Measurements from ENCODE around the gene DOK3. TPM values are rescaled to one million over a fixed set of nuclear protein-coding genes. Genes with fewer than 3 reads are reported as not detected.
A peak's percentile ranks its signal among the peaks of the same experiment; 100 is the strongest.

Gene DOK3
- total RNA-seq, 4 donors from 2014 or later, result 2.1 to 52.0 (median 5.5) TPM

GRCh38 chr5:177540438-177540837, 30.8 kb upstream of the DOK3 start:
- Histone ChIP-seq H3K9me3 (no peaks in the 10 kb centered on the region), H3K36me3 (peaks cover 0 to 34% (median 0%) of the 10 kb centered on the region in 3 donors), H3K27ac (no peak overlapping the region), H3K27me3 (no peaks in the 10 kb centered on the region), H3K4me1 (peaks cover 0 to 22% (median 0%) of the 10 kb centered on the region in 4 donors), H3K4me3 (no peak overlapping the region)
- TF ChIP-seq POLR2A (IDR thresholded peaks at IDR 0.05) (no peak), CTCF (IDR thresholded peaks at IDR 0.05) (no peak)
- no peak for DNase-seq

- Histone ChIP-seq H3K27me3 (no peaks in the 10 kb centered on the region), H3K4me3 (no peak overlapping the region), H3K9me3 (no peaks in the 10 kb centered on the region), H3K4me1 (peaks cover 0 to 22% (median 0%) of the 10 kb centered on the region in 4 donors), H3K36me3 (peaks cover 0 to 44% (median 0%) of the 10 kb centered on the region in 3 donors), H3K27ac (no peak overlapping the region)
- TF ChIP-seq CTCF (IDR thresholded peaks at IDR 0.05) (no peak), POLR2A (IDR thresholded peaks at IDR 0.05) (no peak)
- no peak for DNase-seq
Observed at GRCh38 chr5:177539411-177539810, 29.8 kb upstream of the DOK3 start.

DNA sequence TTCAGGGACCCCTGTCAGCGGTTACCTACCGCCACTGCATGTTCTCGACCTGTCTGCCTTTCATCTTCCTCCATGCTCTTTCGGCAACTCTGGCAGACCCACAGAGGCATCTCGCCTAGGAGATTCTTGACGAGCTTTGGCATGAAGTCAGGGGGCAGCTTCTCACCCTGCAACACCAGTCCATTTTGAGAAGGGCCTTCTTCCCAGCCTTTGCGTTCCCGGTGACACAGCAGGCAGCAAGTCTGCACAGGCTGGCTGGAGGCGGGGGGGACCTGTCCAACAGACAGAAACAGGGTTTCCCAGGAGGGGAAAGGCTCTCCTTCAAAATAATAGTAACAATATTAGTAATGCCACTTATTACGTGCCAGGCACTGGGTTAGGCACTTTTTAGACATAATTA, 29.2 kb upstream of the DOK3 start:
- no peaks in the 10 kb centered on the region for H3K9me3 ChIP-seq
- H3K27me3 ChIP-seq, result no peaks in the 10 kb centered on the region
- H3K36me3 ChIP-seq, result peaks cover 0 to 47% (median 0%) of the 10 kb centered on the region in 3 donors
- peaks cover 0 to 22% (median 0%) of the 10 kb centered on the region in 4 donors for H3K4me1 ChIP-seq
- no peak for DNase-seq
- H3K27ac ChIP-seq, result no peak overlapping the region
- no peak for TF ChIP-seq POLR2A (IDR thresholded peaks at IDR 0.05)
- no peak for TF ChIP-seq CTCF (IDR thresholded peaks at IDR 0.05)
- no peak overlapping the region for H3K4me3 ChIP-seq

GRCh38 chr5:177537389-177538361, 28.0 kb upstream of the DOK3 start:
- TF ChIP-seq POLR2A (IDR thresholded peaks at IDR 0.05), result no peak
- TF ChIP-seq CTCF (IDR thresholded peaks at IDR 0.05), result no peak
- Histone ChIP-seq H3K27ac (peak overlapping the region in 2 of 4 donors; percentile 17 to 40), H3K4me3 (no peak overlapping the region), H3K27me3 (no peaks in the 10 kb centered on the region), H3K9me3 (no peaks in the 10 kb centered on the region), H3K4me1 (peaks cover 0 to 22% (median 0%) of the 10 kb centered on the region in 4 donors), H3K36me3 (peaks cover 0 to 53% (median 0%) of the 10 kb centered on the region in 3 donors)
- no peak for DNase-seq

GRCh38 chr5:177536386-177536785, 26.8 kb upstream of the DOK3 start:
- no peak for DNase-seq
- Histone ChIP-seq H3K27me3 (no peaks in the 10 kb centered on the region), H3K4me1 (peaks cover 0 to 22% (median 0%) of the 10 kb centered on the region in 4 donors), H3K9me3 (no peaks in the 10 kb centered on the region), H3K36me3 (peaks cover 0 to 65% (median 0%) of the 10 kb centered on the region in 3 donors), H3K4me3 (no peak overlapping the region), H3K27ac (no peak overlapping the region)
- no peak for TF ChIP-seq POLR2A (IDR thresholded peaks at IDR 0.05)
- no peak for TF ChIP-seq CTCF (IDR thresholded peaks at IDR 0.05)
